HL-60 (cell line): ENCODE measurements around the gene PKNOX1.

Experiments used
- POLR2AphosphoS5 ChIP-seq: IDR thresholded peaks from 2 replicates; pipeline ENCODE4 v1.6.1; 2012; ENCODE audit warnings: low read depth
- TF ChIP-seq, protein P1 (sequence below): IDR thresholded peaks from one replicate; pipeline ENCODE4 v1.5.1; 2011; ENCODE audit warnings: low read length, control low read depth, inconsistent platforms; ENCODE audit not compliant: insufficient read depth

DNA sequence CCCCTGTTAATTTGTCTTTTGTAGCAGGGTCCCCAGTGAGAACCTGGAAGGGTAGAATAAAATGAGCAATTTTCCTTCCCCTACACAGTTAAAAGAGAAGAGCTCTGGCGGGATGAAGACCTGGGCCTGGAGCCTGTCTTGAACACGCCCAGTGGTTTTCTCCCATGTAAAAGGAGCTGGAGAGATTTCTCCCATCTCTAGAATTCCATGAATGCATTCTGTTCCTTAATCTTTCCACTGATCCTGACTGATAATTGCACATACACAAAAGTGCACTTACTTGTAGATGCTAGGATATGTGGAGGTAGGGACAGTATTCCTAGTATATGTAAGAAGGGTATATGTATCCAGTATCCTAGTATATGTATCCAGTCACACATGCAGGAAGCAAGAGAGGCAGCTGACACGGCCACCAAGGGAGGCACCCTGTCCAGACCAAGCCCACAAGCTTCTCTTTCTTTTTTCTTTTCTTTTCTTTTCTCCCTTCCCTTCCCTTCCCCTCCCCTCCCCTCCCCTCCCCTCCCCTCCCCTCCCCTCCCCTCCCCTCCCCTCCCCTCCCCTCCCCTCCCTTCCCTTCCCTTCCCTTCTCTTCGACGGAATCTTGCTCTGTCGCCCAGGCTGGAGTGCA, 11.9 kb upstream of the PKNOX1 start:
- no peak for TF ChIP-seq POLR2AphosphoS5
- TF ChIP-seq, protein P1, sequence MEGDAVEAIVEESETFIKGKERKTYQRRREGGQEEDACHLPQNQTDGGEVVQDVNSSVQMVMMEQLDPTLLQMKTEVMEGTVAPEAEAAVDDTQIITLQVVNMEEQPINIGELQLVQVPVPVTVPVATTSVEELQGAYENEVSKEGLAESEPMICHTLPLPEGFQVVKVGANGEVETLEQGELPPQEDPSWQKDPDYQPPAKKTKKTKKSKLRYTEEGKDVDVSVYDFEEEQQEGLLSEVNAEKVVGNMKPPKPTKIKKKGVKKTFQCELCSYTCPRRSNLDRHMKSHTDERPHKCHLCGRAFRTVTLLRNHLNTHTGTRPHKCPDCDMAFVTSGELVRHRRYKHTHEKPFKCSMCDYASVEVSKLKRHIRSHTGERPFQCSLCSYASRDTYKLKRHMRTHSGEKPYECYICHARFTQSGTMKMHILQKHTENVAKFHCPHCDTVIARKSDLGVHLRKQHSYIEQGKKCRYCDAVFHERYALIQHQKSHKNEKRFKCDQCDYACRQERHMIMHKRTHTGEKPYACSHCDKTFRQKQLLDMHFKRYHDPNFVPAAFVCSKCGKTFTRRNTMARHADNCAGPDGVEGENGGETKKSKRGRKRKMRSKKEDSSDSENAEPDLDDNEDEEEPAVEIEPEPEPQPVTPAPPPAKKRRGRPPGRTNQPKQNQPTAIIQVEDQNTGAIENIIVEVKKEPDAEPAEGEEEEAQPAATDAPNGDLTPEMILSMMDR: no peak
